GF-D8 (cell line): ENCODE data around the gene EMP2.
"Not testable (repeated sequence)": the region's sequence is repeated elsewhere in the genome, so short reads cannot be mapped to it uniquely, and the experiment has no call there.

Experiments used
- DNase-seq: peaks from one replicate; lab custom pipeline; 2025; lab: John Stamatoyannopoulos, UW

EMP2 gene

GRCh38 chr16:10578474-10579316, 1.7 kb downstream of the EMP2 start:
- no peak for DNase-seq

DNA sequence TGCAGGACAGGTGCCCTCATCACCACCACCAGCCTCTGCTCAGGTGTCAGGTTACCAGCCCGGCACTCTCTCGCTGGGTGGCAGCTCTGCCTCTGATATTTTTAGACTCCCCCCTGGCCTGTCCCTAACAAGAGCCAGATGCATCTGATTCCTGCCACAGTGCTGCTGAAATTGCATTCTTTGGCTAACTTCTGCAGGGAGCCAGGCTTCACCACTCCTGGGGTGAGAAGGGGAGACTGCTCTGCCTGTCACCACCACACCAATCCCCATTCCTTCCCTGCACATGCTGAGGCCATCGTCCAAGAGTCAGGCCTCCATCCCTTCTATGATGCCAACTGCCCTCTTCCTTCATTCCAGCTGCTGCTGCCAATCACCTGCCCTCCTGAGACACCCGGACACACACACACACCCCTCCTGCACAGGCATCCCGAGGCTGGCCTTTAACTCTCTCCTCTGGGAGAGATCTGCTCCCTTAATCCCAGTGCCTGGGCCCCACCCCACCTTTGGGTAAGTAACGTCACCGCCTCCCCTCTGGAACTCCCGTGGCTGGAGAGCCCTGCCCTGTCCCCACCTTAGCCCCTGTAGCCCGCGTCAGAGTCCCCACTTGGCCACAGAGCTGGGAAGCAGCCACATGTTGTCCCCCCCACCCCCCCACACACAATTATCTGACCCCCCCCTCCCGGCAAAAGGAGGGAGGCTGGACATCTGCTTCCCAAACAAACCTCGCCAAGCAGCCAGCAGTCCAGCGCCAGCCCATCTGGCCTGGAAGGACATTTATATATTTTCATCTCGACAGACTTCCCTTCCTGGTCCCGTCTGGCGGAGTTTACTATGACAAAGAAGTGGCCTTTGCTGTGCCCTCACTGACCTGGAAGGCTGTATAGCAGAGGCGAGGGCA, 2.8 kb downstream of the EMP2 start:
- no peak for DNase-seq

GRCh38 chr16:10576390-10577304, 3.8 kb downstream of the EMP2 start:
- no peak for DNase-seq

- no peak for DNase-seq
These were observed 4.8 kb downstream of the EMP2 start for GRCh38 chr16:10575506-10576130.

- no peak for DNase-seq
These were observed 7.8 kb downstream of the EMP2 start for GRCh38 chr16:10572611-10573010.

DNA sequence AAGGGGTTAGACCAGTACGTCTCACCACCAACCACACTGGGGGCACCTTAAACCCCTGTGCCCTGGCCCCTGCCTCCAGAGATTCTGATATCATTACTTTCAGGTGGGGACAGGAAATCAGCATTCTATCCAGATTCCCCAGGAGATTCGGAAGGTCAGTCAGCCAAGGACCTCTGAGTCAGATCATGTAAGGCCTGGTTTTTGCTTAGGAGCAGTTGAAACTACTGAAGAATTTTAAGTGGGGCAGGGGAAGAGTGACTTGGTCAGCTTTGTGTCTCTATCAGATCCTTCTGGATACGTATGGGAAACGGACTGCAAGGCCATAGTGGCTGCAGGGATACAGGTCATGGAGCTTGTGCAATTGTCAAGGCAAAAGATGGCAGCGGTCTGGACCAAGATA, 9.0 kb downstream of the EMP2 start:
- DNase-seq: no peak

GRCh38 chr16:10569621-10570020, 10.8 kb downstream of the EMP2 start:
- no peak for DNase-seq

- DNase-seq: no peak
These were observed 13.8 kb downstream of the EMP2 start for GRCh38 chr16:10566613-10567012.

- DNase-seq: no peak
These were observed 15.2 kb downstream of the EMP2 start for GRCh38 chr16:10565167-10565566.

- no peak for DNase-seq
These were observed 15.8 kb downstream of the EMP2 start for GRCh38 chr16:10564591-10564990.

- DNase-seq: no peak
These were observed 18.0 kb downstream of the EMP2 start for GRCh38 chr16:10562361-10562899.

GRCh38 chr16:10561425-10561824, 19.0 kb downstream of the EMP2 start:
- DNase-seq: no peak

- no peak for DNase-seq
These were observed 19.4 kb downstream of the EMP2 start for GRCh38 chr16:10561001-10561400.

- not testable (repeated sequence) for DNase-seq
These were observed 20.6 kb downstream of the EMP2 start for GRCh38 chr16:10559792-10560191.

DNA sequence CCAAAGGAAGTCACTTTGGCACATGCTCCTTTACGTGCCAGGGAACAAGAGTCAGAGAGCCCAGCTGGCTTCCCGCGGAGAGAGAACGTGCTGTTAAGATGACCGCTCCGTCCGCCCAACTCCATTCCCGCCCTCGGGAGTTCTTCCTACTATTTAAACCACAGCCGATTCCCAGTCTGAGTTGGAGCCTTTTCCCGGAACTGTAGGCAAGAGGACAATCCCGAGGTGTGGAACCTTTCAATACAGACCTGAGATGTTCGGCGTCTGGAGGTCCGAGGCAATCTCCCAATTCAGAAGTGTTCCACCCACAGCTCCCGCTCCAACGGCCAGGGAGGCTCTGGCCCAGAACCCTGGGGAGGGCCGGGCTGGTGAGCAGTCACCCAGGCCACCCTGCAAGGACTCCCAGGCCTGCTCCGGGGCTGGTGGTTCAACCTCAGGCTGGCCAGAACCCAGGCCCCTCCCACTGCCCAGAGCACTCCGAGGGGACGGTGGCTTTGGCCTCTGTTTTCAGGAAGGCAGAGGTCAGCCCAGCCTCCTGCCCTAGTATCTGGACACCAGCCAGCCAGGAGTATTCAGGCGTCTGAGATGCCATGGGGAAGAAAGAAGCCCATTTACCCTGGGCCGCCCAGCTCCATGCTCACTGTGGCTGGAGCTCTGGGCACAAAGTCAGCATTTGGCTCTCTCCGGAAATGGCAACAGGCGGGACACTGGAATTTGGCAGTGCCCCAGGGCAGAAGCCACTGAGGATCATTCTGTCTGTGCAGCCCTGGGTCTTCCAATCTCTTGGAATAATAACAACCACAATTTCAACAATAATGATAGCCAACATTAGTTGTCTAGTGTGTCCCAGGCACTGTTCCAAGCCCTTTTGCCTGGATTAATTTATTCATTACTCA, 21.4 kb downstream of the EMP2 start:
- DNase-seq: no peak

DNA sequence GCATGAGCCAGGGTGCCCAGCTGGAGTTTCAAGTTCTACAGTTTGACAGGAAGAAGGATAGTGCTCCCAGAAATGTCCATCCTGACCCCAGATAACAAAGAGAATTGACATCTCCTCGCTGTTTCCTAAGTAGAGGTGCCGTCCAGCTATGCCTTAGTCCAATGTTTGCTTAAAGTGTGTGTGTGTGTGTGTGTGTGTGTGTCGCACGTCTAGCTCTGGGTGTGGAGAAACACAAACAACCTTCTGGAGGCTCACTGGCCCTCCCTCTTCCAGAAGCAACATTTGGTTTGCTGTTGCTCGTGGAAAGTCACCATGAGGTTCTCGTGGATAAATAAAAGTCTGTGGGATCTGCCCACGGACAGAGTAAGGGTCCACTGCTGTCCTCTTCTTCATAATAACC, 22.1 kb downstream of the EMP2 start:
- no peak for DNase-seq

GRCh38 chr16:10557750-10558149, 22.6 kb downstream of the EMP2 start:
- no peak for DNase-seq

DNA sequence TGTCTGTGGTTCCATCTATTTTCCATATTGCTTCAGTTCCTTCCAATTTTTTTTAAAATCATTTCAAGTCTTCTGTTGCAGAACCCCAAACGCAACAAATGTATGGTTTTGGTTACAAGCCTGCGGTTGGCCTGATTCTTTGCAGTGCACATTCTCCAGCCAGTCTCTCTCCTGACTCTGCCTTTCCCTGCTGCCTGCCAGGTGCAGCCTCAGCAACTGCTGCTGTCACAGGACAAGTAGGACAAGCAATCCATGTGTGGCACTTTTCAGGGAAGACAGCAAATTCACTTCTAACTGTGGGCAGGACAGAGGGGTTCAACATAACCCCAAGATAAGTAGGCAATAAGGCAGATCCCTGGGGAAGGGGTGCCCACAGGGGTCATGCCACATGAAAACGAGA, 24.2 kb downstream of the EMP2 start:
- DNase-seq: no peak

DNA sequence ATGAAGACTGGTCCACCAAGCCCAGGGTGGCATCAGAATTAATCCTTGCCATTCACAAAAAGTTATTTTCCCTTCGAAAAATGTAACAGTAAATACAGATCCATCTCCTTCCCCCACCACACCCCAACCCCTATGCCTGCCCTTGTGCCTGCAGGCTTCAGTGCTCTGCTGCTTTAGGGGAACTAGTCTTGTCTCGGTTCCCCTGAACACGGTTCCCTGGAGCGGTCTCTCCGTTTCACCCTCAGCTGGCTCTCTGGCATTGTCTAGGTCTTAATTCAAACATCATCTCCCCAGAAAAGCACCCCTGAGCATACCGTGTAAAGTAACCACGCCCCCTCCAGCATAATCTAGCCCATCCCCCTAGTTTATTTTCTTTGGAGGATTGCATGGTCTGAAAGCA, 25.8 kb downstream of the EMP2 start:
- no peak for DNase-seq

DNA sequence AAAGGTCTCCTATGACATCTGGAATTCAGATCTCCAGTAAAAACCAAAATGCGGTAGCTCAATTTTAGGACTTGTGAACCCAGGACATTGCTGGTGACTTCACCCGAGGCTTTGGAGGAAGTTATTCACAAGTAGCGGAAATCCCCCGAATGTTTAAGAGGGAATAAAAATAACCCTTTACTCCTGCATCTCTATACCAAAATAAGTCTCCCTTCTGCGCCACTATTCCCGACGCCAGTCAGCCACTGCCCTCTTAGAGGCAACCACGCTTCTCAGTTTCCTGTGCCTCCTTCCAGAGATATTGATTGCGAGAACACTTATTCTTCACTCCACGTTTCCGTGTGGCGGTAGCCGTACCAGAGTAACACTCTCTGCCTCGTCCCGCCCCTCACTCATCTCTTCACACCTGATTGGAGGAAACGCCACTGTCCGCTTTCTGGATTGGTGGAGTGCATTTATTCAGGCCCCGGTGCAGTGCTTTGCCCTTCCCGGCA, 27.4 kb downstream of the EMP2 start:
- DNase-seq: no peak
